T-helper 2 cell treated with Interferon-gamma antibody and Interleukin-4, amounts not matched to agents 5 μg/mL and 100 μg/mL, for 36 hours (primary cell): ENCODE data around the gene LYPD8.
"Not testable (repeated sequence)": the region's sequence is repeated elsewhere in the genome, so short reads cannot be mapped to it uniquely, and the experiment has no call there.

Experiments
- DNase-seq: peaks from one replicate; pipeline ENCODE4 v3.0.0; 2021; ENCODE audit warnings: low spot score
- H3K27ac Mint-ChIP-seq: one replicate; pipeline ENCODE4 v1.8.0; 2021; ENCODE audit warnings: mild to moderate bottlenecking, mixed read lengths
- H3K27me3 Mint-ChIP-seq: one replicate; pipeline ENCODE4 v1.8.0; 2021; ENCODE audit warnings: low read depth, mixed read lengths
- H3K36me3 Mint-ChIP-seq: one replicate; pipeline ENCODE4 v1.8.0; 2021; ENCODE audit warnings: low read depth, mixed read lengths
- H3K4me1 Mint-ChIP-seq: one replicate; pipeline ENCODE4 v1.8.0; 2021; ENCODE audit warnings: low read depth, mixed read lengths
- H3K4me3 Mint-ChIP-seq: one replicate; pipeline ENCODE4 v1.8.0; 2022; ENCODE audit warnings: mild to moderate bottlenecking, moderate library complexity, mixed read lengths
- H3K9me3 Mint-ChIP-seq: one replicate; pipeline ENCODE4 v1.8.0; 2021; ENCODE audit warnings: mixed read lengths

The LYPD8 gene, protein sequence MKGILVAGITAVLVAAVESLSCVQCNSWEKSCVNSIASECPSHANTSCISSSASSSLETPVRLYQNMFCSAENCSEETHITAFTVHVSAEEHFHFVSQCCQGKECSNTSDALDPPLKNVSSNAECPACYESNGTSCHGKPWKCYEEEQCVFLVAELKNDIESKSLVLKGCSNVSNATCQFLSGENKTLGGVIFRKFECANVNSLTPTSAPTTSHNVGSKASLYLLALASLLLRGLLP

DNA sequence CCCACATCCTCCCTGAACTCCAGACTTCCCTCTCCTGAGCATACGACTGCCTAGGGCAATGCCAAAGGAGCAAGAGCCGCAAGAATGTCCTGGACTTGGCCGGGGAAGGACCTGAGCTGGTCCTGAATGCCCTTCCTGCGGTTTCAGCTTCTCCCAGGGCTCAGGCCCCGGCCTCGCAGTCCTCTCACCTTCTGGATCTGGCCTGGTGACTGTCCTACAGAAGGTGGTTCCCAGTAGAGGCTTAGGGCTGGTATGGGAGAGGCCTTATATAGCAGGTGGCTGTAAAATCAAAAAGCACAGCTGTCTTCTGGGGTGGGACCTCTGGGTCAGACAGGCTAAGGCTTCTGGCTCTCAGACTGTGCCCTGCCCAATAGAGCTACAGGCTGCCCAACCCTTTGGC is at the start of gene LYPD8:
TSS of gene LYPD8 (minus strand) at position 243 of the 400 bp plus-strand sequence. CDS start 4,678 bp downstream, outside the sequence.
- Mint-ChIP-seq H3K27me3 (no peaks in the 10 kb centered on the region), H3K4me1 (peaks cover 2% of the 10 kb centered on the region), H3K27ac (no peak within 1 kb of the TSS), H3K36me3 (no peaks in the 10 kb centered on the region), H3K9me3 (no peaks in the 10 kb centered on the region), H3K4me3 (no peak within 1 kb of the TSS)
- no peak for DNase-seq

DNA sequence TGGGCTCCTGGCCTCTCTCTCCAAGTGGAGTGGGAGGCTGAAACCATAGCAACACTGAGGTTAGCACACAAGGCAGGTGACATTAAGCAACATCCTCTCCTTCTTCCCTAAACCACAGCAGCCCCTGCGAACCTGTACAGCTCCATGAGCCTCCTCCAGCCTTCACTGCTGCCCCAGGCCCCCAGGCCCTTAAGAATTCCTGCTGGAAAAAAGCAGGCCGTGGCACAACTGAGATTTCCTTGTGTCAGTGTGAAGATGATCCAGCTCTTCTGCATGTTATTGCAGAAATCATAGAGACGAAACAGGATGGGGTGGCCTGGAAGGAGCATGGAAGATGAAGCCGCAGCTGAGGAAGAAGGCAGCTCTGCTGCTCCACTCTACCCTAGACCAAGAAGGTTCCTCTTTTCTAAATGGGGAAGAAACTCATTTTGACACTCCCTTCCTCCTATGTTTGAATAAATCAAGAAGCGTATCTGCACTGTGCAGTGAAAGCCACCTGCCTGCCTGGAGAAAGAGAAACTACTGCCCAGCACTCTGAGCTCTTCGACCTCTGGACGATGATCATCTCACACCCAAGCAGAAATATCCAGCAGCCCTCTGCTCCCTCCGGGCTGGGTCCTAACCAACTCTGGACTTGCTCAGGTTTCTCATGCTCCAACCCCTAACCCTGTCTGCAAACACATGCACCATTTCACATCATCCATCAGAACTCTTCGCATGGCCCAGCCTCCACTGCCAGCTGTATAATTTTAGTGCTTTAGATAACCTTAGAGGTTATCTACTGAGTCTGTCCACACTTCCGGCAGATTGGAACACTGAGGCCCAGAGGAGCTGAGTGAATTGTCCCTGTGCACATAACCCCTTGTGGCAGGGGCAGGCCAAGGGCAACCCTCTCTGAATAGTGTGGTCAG is 49.5 kb upstream of the LYPD8 start:
- peaks cover 5% of the 10 kb centered on the region for H3K27me3 Mint-ChIP-seq
- H3K4me1 Mint-ChIP-seq = peaks cover 4% of the 10 kb centered on the region
- peaks cover 5% of the 10 kb centered on the region for H3K36me3 Mint-ChIP-seq
- no peak overlapping the region for H3K27ac Mint-ChIP-seq
- DNase-seq = no peak
- no peaks in the 10 kb centered on the region for H3K9me3 Mint-ChIP-seq
- no peak overlapping the region for H3K4me3 Mint-ChIP-seq

DNA sequence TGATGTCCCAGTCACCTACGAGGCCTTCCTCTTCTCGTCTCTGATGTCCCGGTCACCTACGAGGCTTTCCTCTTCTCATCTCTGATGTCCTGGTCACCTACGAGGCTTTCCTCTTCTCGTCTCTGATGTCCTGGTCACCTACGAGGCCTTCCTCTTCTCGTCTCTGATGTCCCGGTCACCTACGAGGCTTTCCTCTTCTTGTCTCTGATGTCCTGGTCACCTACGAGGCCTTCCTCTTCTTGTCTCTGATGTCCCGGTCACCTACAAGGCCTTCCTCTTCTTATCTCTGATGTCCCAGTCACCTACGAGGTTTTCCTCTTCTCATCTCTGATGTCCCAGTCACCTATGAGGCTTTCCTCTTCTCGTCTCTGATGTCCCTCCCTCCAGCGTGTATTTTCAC is 47.9 kb upstream of the LYPD8 start:
- not testable (repeated sequence) for DNase-seq, H3K4me3 Mint-ChIP-seq, H3K36me3 Mint-ChIP-seq, H3K27ac Mint-ChIP-seq, H3K4me1 Mint-ChIP-seq, H3K27me3 Mint-ChIP-seq, H3K9me3 Mint-ChIP-seq

DNA sequence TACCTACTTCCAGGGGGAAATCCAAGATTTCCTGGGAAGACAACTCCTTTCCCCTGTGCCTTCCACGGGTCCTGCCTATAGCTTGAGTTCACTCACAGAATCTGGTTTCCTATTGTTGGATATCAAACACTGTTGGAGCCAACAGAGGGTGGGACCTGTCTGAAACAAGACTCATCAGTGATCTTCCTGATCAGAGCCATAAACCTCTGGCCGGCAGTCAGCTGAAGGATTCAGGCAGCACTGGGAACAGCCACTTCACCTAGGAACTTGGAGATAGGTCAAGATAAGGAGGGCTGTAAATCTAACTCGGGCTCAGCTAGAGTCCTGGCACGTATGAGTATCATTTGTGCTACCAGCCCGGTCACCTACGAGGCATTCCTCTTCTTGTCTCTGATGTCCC is 46.9 kb upstream of the LYPD8 start:
- Mint-ChIP-seq H3K27ac (no peak overlapping the region), H3K4me3 (no peak overlapping the region), H3K36me3 (no peaks in the 10 kb centered on the region), H3K27me3 (peaks cover 16% of the 10 kb centered on the region), H3K4me1 (peaks cover 4% of the 10 kb centered on the region), H3K9me3 (no peaks in the 10 kb centered on the region)
- DNase-seq = no peak

DNA sequence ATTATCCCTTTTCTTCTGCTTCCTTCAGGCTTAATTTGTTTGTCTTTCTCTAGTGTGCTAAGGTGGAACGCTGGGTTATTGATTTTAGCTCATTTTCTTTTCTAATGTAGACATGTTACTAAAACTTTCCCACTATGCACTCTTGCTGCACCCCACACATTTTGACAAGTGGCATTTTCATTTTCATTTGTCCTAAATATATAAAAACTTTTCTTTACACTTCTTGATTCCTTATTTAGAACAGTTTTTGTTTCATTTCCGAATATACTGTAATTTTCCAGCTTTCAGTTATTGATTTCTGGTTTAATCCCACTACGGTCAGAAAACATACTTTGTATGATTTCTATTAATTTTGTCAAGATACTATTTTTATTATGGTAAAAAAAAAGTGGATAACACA is 44.9 kb upstream of the LYPD8 start:
- H3K27ac Mint-ChIP-seq = no peak overlapping the region
- no peak overlapping the region for H3K4me3 Mint-ChIP-seq
- H3K36me3 Mint-ChIP-seq = no peaks in the 10 kb centered on the region
- H3K27me3 Mint-ChIP-seq = peaks cover 26% of the 10 kb centered on the region
- peaks cover 4% of the 10 kb centered on the region for H3K4me1 Mint-ChIP-seq
- no peak for DNase-seq
- H3K9me3 Mint-ChIP-seq = no peaks in the 10 kb centered on the region

DNA sequence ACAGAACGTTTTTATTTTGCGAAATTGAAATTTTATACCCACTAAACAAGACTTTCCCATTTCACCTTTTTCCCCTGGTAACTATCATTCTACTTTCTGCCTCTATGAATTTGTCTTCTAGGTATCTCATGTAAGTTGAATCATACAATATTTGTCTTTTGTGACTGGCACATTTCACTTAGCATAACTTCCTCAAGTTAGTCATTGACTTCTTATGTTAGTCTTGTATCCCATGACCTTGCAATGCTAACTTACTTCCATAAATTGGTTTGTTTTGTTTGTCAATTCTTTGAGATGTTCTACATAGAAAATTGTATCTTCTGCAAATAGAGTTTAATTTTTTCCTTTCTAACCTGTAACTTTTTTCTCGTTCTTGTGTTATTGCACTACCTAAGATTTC is 43.2 kb upstream of the LYPD8 start:
- no peak overlapping the region for H3K27ac Mint-ChIP-seq
- DNase-seq = no peak
- no peak overlapping the region for H3K4me3 Mint-ChIP-seq
- no peaks in the 10 kb centered on the region for H3K36me3 Mint-ChIP-seq
- H3K27me3 Mint-ChIP-seq = peaks cover 26% of the 10 kb centered on the region
- peaks cover 3% of the 10 kb centered on the region for H3K4me1 Mint-ChIP-seq
- H3K9me3 Mint-ChIP-seq = no peaks in the 10 kb centered on the region

DNA sequence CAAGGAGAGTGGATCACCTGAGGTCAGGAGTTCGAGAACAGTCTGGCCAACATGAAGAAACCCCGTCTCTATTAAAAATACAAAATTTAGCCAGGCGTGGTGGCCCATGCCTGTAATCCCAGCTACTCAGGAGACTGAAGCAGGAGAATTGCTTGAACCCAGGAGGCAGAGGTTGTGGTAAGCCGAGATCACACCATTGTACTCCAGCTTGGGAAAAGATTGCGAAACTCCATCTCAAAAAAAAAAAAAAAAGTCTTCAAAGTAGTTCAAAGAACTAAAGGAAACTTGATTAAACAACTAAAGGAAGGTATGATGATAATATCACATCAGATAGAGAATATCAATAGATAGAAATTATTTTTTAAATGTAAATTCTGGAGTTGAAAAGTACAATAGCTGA is 39.1 kb upstream of the LYPD8 start:
- H3K4me3 Mint-ChIP-seq, DNase-seq, H3K4me1 Mint-ChIP-seq, H3K27ac Mint-ChIP-seq, H3K9me3 Mint-ChIP-seq, H3K36me3 Mint-ChIP-seq: not testable (repeated sequence)
- H3K27me3 Mint-ChIP-seq = peaks cover 21% of the 10 kb centered on the region

DNA sequence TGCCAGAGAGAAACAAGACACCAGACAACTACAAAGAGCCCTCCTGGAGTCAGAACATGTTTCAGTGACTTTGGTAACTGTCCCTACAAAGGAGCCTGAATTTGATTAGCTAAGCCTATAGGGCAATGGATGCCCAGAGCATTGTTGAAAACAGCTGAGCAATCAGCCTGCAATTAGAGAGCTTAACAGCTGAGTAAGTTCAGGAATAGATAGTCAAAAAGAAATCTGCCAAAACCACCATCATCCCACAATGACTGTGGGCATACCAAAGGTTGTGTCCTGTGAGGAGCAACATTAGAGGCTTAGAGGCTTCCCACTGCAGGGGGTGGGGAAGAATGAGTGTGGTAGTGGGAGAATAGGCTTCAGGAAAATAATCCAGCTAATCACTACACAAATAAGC is 38.0 kb upstream of the LYPD8 start:
- Mint-ChIP-seq H3K27ac (no peak overlapping the region), H3K9me3 (no peaks in the 10 kb centered on the region), H3K4me3 (no peak overlapping the region), H3K36me3 (no peaks in the 10 kb centered on the region), H3K27me3 (peaks cover 17% of the 10 kb centered on the region), H3K4me1 (peaks cover 6% of the 10 kb centered on the region)
- DNase-seq = peak; percentile 30

DNA sequence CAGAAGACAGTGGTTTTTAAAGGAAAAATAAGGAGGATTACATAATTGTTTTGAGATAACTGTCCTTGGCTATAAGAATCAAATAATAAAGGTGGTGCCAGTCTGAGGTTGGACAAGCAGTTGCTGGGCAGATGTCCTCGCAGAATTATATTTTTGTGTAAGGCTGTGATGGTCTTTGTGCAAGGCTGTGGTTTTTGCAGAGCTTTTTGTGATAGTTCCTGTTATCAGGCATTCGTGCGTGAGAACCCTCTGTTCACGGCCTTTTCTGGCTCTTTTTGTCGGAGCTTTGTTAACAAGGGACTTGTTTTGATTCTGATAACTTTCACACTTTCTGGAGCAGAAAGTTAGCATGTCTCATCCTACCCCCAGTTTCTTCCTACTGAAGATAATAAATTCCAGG is 36.8 kb upstream of the LYPD8 start:
- no peak for DNase-seq
- Mint-ChIP-seq H3K4me1 (peaks cover 6% of the 10 kb centered on the region), H3K27me3 (peaks cover 9% of the 10 kb centered on the region), H3K36me3 (no peaks in the 10 kb centered on the region), H3K27ac (no peak overlapping the region), H3K4me3 (no peak overlapping the region), H3K9me3 (no peaks in the 10 kb centered on the region)

DNA sequence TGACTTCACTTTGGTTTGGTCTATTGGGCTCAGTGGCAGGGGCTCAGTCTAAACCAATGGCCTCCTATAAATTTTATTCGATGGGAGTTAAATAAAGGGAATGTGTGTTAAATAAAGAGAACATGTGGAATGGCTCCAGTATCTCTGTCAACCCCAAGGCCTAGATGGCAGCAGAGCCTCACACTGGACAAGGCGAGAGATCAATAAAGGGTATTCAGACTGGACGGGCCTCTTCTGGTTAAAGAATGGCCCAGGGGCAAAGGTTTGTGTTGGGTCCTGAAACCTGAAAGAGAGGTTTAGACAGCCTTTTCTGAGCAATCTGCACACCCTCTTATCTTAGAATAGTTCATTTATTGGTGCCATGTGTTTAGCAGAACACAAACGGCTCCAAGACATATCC is 35.5 kb upstream of the LYPD8 start:
- Mint-ChIP-seq H3K4me1 (peaks cover 6% of the 10 kb centered on the region), H3K27ac (no peak overlapping the region), H3K36me3 (no peaks in the 10 kb centered on the region), H3K27me3 (peaks cover 1% of the 10 kb centered on the region), H3K4me3 (no peak overlapping the region), H3K9me3 (no peaks in the 10 kb centered on the region)
- DNase-seq = no peak

DNA sequence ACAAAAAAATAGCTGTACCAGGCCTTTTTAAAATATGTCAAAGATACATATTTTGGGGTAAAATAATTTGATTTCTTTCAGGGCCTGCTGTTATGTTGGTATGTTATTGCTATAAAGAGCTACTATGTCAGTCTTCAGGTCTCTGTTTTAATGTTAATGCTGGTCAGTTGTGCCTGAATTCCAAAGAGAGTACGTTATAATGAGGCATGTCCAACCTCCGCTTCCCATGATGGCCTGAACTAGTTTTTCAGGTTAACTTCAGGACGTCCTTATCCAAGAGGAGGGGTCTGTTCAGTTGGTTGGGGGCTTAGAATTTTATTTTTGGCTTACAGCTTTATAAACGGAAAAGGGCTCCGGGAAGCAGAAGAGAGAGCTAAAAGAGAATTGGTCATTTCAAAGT is 34.9 kb upstream of the LYPD8 start:
- DNase-seq = no peak

DNA sequence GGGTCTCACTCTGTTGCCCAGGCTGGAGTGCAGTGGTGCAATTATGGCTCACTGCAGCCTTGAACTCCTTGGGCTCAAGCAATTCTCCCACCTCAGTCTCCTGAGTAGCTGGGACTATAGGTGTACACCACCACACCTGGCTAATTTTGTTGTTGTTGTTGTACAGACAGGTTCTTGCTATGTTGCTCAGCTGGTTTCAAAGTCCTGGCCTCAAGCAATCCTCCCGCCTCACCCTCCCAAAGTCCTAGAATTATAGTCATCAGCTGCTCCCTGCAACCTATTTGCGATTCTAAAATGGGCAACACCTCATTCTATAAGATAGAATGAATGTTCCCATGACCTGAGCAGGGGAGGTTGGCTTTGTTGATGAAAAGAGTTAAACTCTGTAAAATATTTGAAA is 33.8 kb upstream of the LYPD8 start:
- not testable (repeated sequence) for H3K27ac Mint-ChIP-seq, DNase-seq, H3K4me1 Mint-ChIP-seq, H3K36me3 Mint-ChIP-seq, H3K4me3 Mint-ChIP-seq, H3K9me3 Mint-ChIP-seq, H3K27me3 Mint-ChIP-seq

More for the DNA sequence above, 34.9 kb upstream of the LYPD8 start:
- Mint-ChIP-seq H3K36me3 (no peaks in the 10 kb centered on the region), H3K27me3 (no peaks in the 10 kb centered on the region), H3K27ac (no peak overlapping the region), H3K9me3 (no peaks in the 10 kb centered on the region), H3K4me1 (peaks cover 6% of the 10 kb centered on the region), H3K4me3 (no peak overlapping the region)

DNA sequence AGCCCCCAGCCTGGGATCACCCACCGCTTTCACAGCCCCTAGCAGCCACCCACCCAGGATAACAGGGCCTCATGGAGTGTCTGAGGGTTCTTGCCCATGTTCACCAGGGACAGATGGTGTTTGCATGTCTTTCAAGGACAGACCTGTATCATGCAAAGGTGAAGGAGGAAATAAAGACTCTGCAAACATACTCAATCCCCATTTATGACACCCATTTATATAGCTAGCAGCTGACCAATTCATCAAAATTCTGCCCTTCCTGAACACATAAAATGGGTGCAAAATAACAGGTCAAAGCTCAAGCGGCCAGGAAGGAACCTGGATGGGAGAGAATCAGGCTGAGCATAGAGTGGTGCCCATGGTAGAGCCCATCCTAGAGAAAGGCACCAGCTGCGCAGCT is 32.8 kb upstream of the LYPD8 start:
- H3K36me3 Mint-ChIP-seq = no peaks in the 10 kb centered on the region
- no peaks in the 10 kb centered on the region for H3K27me3 Mint-ChIP-seq
- H3K27ac Mint-ChIP-seq = no peak overlapping the region
- H3K4me1 Mint-ChIP-seq = no peaks in the 10 kb centered on the region
- no peak overlapping the region for H3K4me3 Mint-ChIP-seq
- no peak for DNase-seq
- no peaks in the 10 kb centered on the region for H3K9me3 Mint-ChIP-seq

DNA sequence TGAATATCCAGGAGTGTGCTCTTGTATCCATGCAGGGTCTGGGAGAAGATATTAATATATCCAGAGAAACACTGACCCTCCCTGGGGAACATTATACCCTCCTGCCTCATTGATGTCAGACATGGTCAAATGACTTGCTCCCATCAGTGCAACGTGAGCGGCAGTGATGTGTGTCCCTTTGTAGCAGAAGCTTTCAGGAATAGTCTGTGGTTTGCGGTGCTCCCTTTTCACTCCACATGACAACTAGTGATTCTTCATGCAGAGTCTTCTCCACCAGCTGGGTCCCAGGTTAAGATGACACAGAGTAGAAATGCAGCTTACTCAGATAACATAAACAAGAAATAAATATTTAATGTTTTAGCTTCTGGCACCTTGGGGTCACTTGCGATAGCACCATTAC is 31.9 kb upstream of the LYPD8 start:
- no peak overlapping the region for H3K4me3 Mint-ChIP-seq
- DNase-seq = no peak
- no peaks in the 10 kb centered on the region for H3K9me3 Mint-ChIP-seq
- H3K27me3 Mint-ChIP-seq = no peaks in the 10 kb centered on the region
- no peak overlapping the region for H3K27ac Mint-ChIP-seq
- no peaks in the 10 kb centered on the region for H3K36me3 Mint-ChIP-seq
- no peaks in the 10 kb centered on the region for H3K4me1 Mint-ChIP-seq
